ENCODE data around the gene NFATC4.

The NFATC4 gene

DNA sequence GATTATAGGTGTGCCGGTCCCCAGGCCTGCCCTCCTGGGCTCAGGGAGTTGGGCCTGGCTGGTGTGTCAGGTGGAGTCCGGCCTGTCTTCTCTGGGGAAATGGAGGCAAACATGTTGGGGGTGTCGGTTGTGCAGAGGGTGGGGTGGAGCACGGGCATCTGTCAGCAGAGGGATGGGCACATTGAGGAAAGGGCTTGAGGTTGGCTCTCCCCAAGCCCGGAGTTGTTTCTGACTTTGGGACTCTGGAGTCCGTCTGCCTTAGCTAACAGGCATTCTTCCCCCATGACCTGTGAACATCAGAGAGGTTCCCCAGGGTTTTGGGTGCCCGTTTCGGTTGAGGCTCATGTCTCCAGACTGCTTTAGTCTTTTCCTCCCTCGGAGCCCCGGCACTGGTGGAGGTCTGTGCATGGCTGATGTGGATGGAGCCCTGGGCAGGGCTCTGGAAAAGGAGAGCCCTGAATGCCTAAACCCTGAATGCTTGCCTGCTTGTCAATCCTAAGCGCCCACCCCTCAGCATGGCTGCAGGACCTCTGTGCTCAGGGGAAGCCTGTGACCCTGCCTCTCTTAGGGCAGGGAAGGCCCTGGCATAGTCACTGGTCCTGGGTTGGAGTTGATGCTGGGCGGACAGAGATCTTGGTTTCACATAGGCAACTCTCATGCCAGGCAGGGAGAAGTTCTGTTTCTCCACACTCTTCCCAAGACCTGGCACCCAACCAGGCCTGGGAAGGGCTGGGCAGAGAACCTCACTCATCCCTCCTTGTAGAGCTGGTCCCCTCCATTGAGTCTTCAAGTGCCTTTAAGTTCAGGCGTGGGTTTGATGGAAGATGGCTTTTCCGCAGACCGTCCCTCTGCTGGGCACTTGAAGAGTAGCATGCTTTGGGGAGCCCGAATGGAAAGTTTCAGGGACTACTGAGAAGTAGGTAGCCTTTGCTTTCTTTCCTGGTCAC is 43.7 kb downstream of the NFATC4 start:
- peak; percentile 25 to 60 for DNase-seq

DNA sequence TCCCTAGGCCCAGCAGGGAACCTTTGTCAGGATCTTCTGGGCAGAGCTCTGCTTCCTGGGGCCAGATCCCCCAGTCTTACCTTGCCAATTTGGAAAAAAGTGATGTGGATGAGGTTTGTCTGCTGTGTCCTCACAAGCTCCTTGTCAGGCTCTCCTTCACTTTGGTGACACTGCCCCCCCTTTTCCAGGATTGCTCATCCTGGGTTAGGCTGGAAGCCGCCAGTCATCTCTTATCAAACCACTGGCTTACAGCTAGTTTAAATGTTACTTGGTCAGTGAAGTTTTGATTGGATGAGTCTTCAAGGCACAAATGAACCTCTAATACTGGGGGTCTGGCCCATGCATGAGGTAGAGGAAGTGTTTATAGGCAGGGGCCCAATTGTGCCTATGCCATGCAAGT is 46.1 kb downstream of the NFATC4 start:
- DNase-seq: no peak

- DNase-seq: no peak
These were observed 46.9 kb downstream of the NFATC4 start for GRCh38 chr14:24414732-24415420.

DNA sequence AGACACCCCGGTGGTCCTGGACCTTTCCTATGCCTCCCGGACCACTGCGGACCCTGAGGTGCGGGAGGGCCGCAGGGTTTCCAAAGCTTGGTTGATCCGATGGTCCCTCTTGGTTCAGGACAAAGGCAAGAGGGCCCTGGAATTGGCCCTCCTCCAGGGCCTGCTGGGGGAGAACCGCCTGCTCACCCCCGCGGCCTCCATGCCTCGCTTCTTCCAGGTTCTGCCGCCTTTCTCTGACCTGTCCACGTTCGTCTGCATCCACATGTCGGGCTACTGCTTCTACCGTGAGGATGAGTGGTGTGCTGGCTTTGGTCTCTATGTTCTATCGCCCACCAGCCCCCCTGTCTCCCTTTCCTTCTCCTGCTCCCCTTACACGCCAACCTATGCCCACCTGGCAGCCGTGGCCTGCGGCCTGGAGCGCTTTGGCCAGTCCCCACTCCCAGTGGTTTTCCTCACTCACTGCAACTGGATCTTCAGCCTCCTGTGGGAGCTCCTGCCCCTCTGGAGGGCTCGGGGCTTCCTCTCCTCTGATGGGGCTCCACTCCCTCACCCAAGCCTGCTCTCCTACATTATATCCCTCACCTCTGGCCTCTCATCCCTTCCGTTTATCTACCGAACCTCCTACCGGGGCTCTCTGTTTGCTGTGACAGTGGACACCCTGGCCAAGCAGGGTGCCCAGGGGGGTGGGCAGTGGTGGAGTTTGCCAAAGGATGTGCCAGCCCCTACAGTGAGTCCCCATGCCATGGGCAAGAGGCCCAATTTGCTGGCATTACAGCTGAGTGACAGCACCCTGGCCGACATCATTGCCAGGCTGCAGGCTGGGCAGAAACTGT is 47.7 kb downstream of the NFATC4 start:
- no peak for DNase-seq

GRCh38 chr14:24416254-24416931 is 48.4 kb downstream of the NFATC4 start:
- DNase-seq: no peak

DNA sequence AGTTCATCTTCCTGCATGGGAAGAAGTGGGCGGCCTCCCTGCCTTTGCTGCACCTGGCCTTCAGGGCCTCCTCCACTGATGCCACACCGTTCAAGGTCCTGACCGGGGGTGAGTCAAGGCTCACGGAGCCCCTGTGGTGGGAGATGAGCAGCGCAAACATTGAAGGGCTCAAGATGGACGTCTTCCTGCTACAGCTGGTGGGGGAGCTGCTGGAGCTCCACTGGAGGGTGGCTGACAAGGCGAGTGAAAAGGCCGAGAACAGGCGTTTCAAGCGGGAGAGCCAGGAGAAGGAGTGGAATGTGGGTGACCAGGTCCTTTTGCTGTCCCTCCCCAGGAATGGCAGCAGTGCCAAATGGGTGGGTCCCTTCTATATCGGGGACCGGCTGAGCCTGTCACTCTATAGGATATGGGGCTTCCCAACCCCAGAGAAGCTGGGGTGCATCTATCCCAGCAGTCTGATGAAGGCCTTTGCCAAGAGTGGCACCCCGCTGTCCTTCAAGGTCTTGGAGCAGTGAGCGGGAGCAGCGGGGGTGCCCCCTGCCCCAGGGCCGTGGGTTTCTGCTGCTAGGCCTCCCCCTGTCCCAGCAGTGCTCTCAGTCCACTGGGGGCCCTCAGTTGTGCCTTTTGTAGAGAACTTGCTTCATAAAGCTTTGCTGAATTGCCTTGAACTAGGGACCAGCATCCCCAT is 49.1 kb downstream of the NFATC4 start:
- DNase-seq: no peak

- no peak for DNase-seq
These were observed 50.0 kb downstream of the NFATC4 start for GRCh38 chr14:24417832-24418491.

DNA sequence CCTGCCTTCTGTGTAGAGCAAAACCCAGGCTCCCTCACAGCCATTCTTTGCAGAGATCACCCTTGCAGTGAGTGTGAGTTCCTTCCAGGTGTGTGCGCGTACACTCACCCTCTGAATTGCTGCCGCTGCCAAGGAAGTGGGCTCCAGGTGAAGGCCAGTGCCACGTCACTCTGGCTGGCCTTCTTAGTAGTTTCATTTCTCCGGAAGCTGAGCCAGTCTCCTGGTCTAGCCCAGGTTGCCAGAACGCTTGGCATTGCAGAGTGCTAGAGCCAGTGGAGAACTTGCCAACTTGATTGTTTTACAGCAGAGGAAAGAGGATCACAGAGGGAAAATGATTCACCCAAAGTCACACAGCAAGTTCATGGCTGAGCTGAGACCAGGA is 50.5 kb downstream of the NFATC4 start:
- no peak for DNase-seq

DNA sequence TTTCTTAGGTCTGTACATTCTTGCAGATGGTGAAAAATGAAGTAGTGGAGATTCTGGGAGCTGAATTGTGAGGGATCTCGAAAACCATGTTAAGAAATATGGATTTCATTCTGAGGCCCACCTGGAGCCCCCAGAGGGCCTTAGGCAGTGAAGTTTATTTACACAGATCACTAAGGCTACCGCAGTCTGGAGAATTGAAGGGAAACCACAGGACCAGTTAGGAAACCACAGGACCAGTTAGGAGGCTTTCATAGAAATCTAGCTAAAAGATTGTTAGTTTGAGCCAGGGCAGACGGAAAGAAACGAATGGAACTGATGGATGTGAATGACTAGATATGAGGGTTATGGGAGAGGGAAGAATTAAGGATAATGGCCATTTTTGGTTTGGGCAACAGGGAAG is 54.3 kb downstream of the NFATC4 start:
- DNase-seq: no peak

GRCh38 chr14:24422694-24423601 is 55.0 kb downstream of the NFATC4 start:
- no peak for DNase-seq

DNA sequence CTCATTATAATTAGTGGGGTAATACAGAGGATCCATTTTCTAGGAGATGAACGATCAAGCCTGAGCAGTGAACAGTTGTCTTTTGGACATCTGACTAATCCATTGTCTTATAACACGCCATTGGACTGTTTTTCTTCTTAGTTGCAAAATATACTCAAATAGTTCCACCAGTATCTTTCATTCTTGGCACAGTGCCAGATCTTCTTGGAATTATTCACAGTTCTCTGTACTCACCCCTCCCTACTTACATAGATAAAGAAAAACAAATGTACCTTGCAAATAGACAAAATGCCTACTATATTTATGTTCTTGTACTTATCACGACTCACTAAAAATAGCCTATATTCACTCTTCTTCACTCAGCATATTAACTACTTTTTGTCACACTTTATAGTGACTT is 57.7 kb downstream of the NFATC4 start:
- no peak for DNase-seq

GRCh38 chr14:24426150-24426911 is 58.3 kb downstream of the NFATC4 start:
- DNase-seq: no peak

GRCh38 chr14:24426912-24427536 is 59.0 kb downstream of the NFATC4 start:
- no peak for DNase-seq

- no peak for DNase-seq
These were observed 59.8 kb downstream of the NFATC4 start for GRCh38 chr14:24427537-24428508.

DNA sequence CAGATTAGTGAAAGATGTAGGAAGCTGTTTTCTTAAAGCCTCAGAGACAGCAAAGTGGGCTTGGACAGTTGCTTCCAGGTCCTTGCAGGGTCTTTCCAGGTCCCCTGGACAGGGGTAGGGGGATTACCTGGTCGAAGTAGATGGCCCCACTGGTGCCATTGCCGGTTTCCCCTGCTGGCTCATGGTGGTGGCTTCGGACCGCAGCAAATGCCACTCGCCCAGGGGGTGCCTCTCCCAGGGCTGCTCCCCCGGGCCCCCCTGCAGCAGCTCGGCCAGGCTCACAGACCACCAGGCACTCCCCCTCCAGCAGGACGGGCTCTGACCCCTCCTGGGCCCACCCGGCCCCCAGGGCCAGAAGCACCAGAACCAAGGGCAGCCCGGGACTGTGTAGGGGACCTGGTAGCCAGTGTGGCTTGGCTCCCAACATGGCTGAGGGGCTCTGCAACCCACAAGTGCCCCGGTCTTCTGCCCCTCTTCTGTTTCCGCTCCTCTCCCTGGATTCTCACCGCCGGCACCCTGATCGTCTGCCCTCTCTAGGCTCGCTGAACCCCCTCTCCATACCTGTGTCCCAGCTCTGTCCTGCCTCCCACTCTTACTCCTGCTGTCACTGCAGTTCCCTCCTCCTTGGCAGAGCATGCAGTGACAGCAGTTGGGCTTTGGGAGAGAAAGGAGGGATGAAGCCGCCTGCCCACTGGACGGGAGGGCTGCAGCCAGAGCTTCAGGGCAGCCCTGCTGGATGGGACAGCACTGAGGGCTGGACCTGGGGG is 60.8 kb downstream of the NFATC4 start:
- DNase-seq: no peak

Measured in AML-193 (cell line).